Measurements from ENCODE around the gene WIPF3.

- no peak for TF ChIP-seq POLR2A (IDR thresholded peaks at IDR 0.05)
- TF ChIP-seq CTCF (IDR thresholded peaks at IDR 0.05), result no peak
Measured at GRCh38 chr7:29951206-29951605, 144.9 kb downstream of the WIPF3 start.
